GM13977 (cell line): Measurements from ENCODE around the gene CALHM2.

Experiments used
- DNase-seq: peaks from one replicate; pipeline ENCODE4 v3.0.0; 2012; ENCODE audit warnings: low spot score
- CTCF ChIP-seq: IDR thresholded peaks from 2 replicates; pipeline ENCODE4 v1.5.1; 2012; ENCODE audit warnings: mild to moderate bottlenecking, control low read depth; ENCODE audit not compliant: insufficient read depth; ENCODE audit errors: extremely low read depth, missing control alignments
- in situ Hi-C: fragments of 300-500 bp; cut with MboI; formaldehyde crosslinking; loops from one replicate; pipeline ENCODE4 v1.12.0; 2022; ENCODE audit warnings: low sequenced_read_pairs, low pct_unique_long_range_greater_than_20kb, mixed read lengths, inconsistent platforms; ENCODE audit not compliant: unreplicated experiment

CALHM2 gene

GRCh38 chr10:103469201-103469600, 17.0 kb upstream of the CALHM2 start:
- DNase-seq: no peak
- in situ Hi-C loops: no loop called here
- no peak for TF ChIP-seq CTCF

GRCh38 chr10:103467406-103467805, 15.2 kb upstream of the CALHM2 start:
- in situ Hi-C loops: no loop called here

GRCh38 chr10:103466734-103467133, 14.6 kb upstream of the CALHM2 start:
- no peak for DNase-seq
- in situ Hi-C loops: no loop called here
- TF ChIP-seq CTCF: no peak

More at GRCh38 chr10:103467406-103467805, 15.2 kb upstream of the CALHM2 start:
- no peak for TF ChIP-seq CTCF
- no peak for DNase-seq

- in situ Hi-C loops: no loop called here
- TF ChIP-seq CTCF: no peak
- no peak for DNase-seq
Observed at GRCh38 chr10:103465411-103466179, 13.4 kb upstream of the CALHM2 start.

GRCh38 chr10:103463499-103463898, 11.3 kb upstream of the CALHM2 start:
- DNase-seq: no peak
- no peak for TF ChIP-seq CTCF
- in situ Hi-C loops: no loop called here

- TF ChIP-seq CTCF: no peak
- in situ Hi-C loops: no loop called here
- no peak for DNase-seq
Observed at GRCh38 chr10:103459615-103460014, 7.4 kb upstream of the CALHM2 start.

GRCh38 chr10:103458720-103459119, 6.5 kb upstream of the CALHM2 start, which contains the start of gene CALHM1:
Gene CALHM1 (minus strand): TSS chr10:103458900. CDS start chr10:103458751, 149 bp downstream.
- TF ChIP-seq CTCF: no peak
- in situ Hi-C loops: no loop called here
- peak; percentile 89 for DNase-seq
